HEK293T (cell line): ENCODE measurements around the gene PLPP4.

Experiments used
- CTCF ChIA-PET: fragments of 350-600 bp; formaldehyde crosslinking; extraction: SDS; loops from one replicate; lab custom pipeline; 2021; ENCODE audit warnings: antibody characterized with exemption, inconsistent platforms; lab: Yijun Ruan, JAX
- POLR2A ChIA-PET: fragments of 350-600 bp; formaldehyde crosslinking; extraction: SDS; loops from one replicate; lab custom pipeline; 2020; ENCODE audit warnings: antibody characterized with exemption, inconsistent platforms; lab: Yijun Ruan, JAX
- DNase-seq: peaks from one replicate; pipeline ENCODE4 v3.0.0; 2012; ENCODE audit warnings: mixed read lengths; ENCODE audit errors: extremely low spot score
- ARNT ChIP-seq: fragments of 450-650 bp; IDR thresholded peaks from 2 replicates; pipeline ENCODE4 v1.6.1; 2017; ENCODE audit warnings: mild to moderate bottlenecking
- BHLHE40 ChIP-seq: fragments of 450-650 bp; IDR thresholded peaks from 2 replicates; pipeline ENCODE4 v1.6.1; 2016; ENCODE audit warnings: mild to moderate bottlenecking, moderate library complexity, borderline replicate concordance
- CTBP1 ChIP-seq: fragments of 450-650 bp; IDR thresholded peaks from 2 replicates; pipeline ENCODE4 v1.6.1; 2016; ENCODE audit warnings: borderline replicate concordance
- ELF4 ChIP-seq: fragments of 450-650 bp; IDR thresholded peaks from 2 replicates; pipeline ENCODE4 v1.6.1; 2017; ENCODE audit warnings: antibody characterized with exemption
- FOXA1 ChIP-seq: fragments of 450-650 bp; IDR thresholded peaks from 2 replicates; pipeline ENCODE4 v1.6.1; 2016; ENCODE audit warnings: mild to moderate bottlenecking
- FOXK2 ChIP-seq: fragments of 450-650 bp; IDR thresholded peaks from 2 replicates; pipeline ENCODE4 v1.6.1; 2016; ENCODE audit warnings: mild to moderate bottlenecking
- FOXM1 ChIP-seq: fragments of 450-650 bp; IDR thresholded peaks from 2 replicates; pipeline ENCODE4 v1.6.1; 2017; ENCODE audit warnings: mild to moderate bottlenecking, borderline replicate concordance
- HDGF ChIP-seq: fragments of 450-650 bp; IDR thresholded peaks from 2 replicates; pipeline ENCODE4 v1.6.1; 2017; ENCODE audit warnings: antibody characterized with exemption, borderline replicate concordance
- L3MBTL2 ChIP-seq: fragments of 450-650 bp; conservative IDR thresholded peaks from 2 replicates; pipeline ENCODE4 v1.6.1; 2016; ENCODE audit warnings: mild to moderate bottlenecking
- LEF1 ChIP-seq: fragments of 450-650 bp; IDR thresholded peaks from 2 replicates; pipeline ENCODE4 v1.6.1; 2017; ENCODE audit warnings: mild to moderate bottlenecking, borderline replicate concordance
- NFRKB ChIP-seq: fragments of 450-650 bp; IDR thresholded peaks from 2 replicates; pipeline ENCODE4 v1.6.1; 2016; ENCODE audit warnings: mild to moderate bottlenecking, moderate library complexity
- PKNOX1 ChIP-seq: fragments of 450-650 bp; IDR thresholded peaks from 2 replicates; pipeline ENCODE4 v1.6.1; 2016
- SP1 ChIP-seq: fragments of 450-650 bp; IDR thresholded peaks from 2 replicates; pipeline ENCODE4 v1.6.1; 2017
- SUZ12 ChIP-seq: fragments of 450-650 bp; IDR thresholded peaks from 2 replicates; pipeline ENCODE4 v1.6.1; 2016; ENCODE audit warnings: mild to moderate bottlenecking
- TARDBP ChIP-seq: fragments of 450-650 bp; IDR thresholded peaks from 2 replicates; pipeline ENCODE4 v1.6.1; 2016
- ZNF384 ChIP-seq: fragments of 450-650 bp; IDR thresholded peaks from 2 replicates; pipeline ENCODE4 v1.6.1; 2016

The PLPP4 gene

GRCh38 chr10:120477021-120477742 is 20.2 kb downstream of the PLPP4 start:
- ChIA-PET POLR2A (no interaction called here), CTCF (interaction anchor here (1.0 kb wide), 1 partner anchor 13 kb away, joined by 3 read pairs; no protein-coding TSS in a partner anchor)
- TF ChIP-seq TARDBP (no peak), LEF1 (no peak), SUZ12 (no peak), SP1 (no peak), PKNOX1 (no peak), FOXM1 (no peak), L3MBTL2 (no peak), ZNF384 (no peak), ARNT (no peak), ELF4 (no peak), FOXA1 (no peak), BHLHE40 (no peak), HDGF (no peak)

GRCh38 chr10:120477743-120478141 is 20.7 kb downstream of the PLPP4 start:
- POLR2A ChIA-PET: no interaction called here
- no peak for DNase-seq
- CTCF ChIA-PET: interaction anchor here (1.0 kb wide), 1 partner anchor 12 kb away, joined by 3 read pairs; no protein-coding TSS in a partner anchor
- TF ChIP-seq FOXK2 (no peak), PKNOX1 (no peak)

More at GRCh38 chr10:120477021-120477742, 20.2 kb downstream of the PLPP4 start:
- no peak for DNase-seq

GRCh38 chr10:120478386-120478785 is 21.4 kb downstream of the PLPP4 start:
- ChIA-PET CTCF (no interaction called here), POLR2A (no interaction called here)
- TF ChIP-seq BHLHE40 (no peak), CTBP1 (no peak), FOXK2 (no peak), L3MBTL2 (no peak), NFRKB (no peak), FOXA1 (no peak), FOXM1 (no peak), LEF1 (no peak), SUZ12 (no peak), PKNOX1 (no peak), ZNF384 (no peak), TARDBP (no peak), HDGF (no peak), ELF4 (no peak), ARNT (no peak), SP1 (no peak)
- no peak for DNase-seq

GRCh38 chr10:120479506-120479905 is 22.5 kb downstream of the PLPP4 start:
- no peak for DNase-seq
- no peak for TF ChIP-seq NFRKB
- no peak for TF ChIP-seq ARNT
- TF ChIP-seq ZNF384: no peak
- TF ChIP-seq BHLHE40: no peak
- no peak for TF ChIP-seq FOXM1
- TF ChIP-seq ELF4: no peak
- TF ChIP-seq PKNOX1: no peak
- no peak for TF ChIP-seq CTBP1
- TF ChIP-seq FOXA1: no peak
- no peak for TF ChIP-seq FOXK2
- ChIA-PET POLR2A (no interaction called here), CTCF (no interaction called here)

GRCh38 chr10:120480065-120480600 is 23.1 kb downstream of the PLPP4 start:
- no peak for DNase-seq
- ChIA-PET CTCF (no interaction called here), POLR2A (no interaction called here)
- TF ChIP-seq FOXK2 (no peak), BHLHE40 (no peak), L3MBTL2 (no peak), PKNOX1 (no peak), LEF1 (no peak), TARDBP (no peak), ARNT (no peak), SP1 (no peak), SUZ12 (no peak), FOXM1 (no peak), ELF4 (no peak), HDGF (no peak), NFRKB (no peak), CTBP1 (no peak), ZNF384 (no peak)
